ENCODE measurements around the gene STK25. TPM values are rescaled to one million over a fixed set of nuclear protein-coding genes. Genes with fewer than 3 reads are reported as not detected.

The STK25 gene
- total and polyA plus RNA-seq, 2 experiments from 2014 or later, result 125 to 304 TPM

DNA sequence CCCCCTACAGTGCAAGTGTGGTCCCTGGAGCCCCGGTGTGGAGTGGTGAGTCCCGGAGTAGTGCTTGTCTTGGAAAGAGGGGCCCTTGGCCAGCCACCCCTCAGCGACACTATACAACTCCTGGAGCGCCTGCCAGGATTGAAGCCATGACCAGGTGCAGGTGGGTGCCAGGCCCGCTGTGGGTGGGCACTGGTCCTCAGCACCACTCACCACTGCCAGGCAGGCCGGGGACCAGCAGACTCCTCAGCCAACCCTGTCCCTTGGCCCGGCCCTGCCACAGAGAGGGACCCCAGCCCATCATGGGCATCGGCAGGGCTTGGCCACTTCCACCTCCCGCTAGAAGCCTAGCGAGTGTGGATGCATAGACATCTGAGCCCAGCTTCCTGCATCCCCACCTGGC, 42.2 kb downstream of the STK25 start:
- Histone ChIP-seq H3K4me3 (no peak overlapping the region), H4K20me1 (replicated peaks; ENCODE audit: insufficient read depth) (no peaks in the 10 kb centered on the region), H3K4me1 (ENCODE audit: insufficient read depth) (no peaks in the 10 kb centered on the region), H3K9me2 (ENCODE audit: insufficient read depth) (no peaks in the 10 kb centered on the region), H3F3A (replicated peaks; ENCODE audit: low read depth) (no peaks in the 10 kb centered on the region), H3K27ac (ENCODE audit: low read depth) (no peak overlapping the region), H2AFZ (no peak overlapping the region), H3K27me3 (ENCODE audit: insufficient read depth) (no peaks in the 10 kb centered on the region), H3K36me3 (ENCODE audit: insufficient read depth) (no peaks in the 10 kb centered on the region), H3K79me2 (replicated peaks; ENCODE audit: insufficient read depth) (no peaks in the 10 kb centered on the region), H3K4me2 (no peak overlapping the region)
- Mint-ChIP-seq H3K9me3 (peaks cover 3% of the 10 kb centered on the region; the same call in 2 of the 3 replicates), H3K4me3 (no peak overlapping the region), H3K27me3 (ENCODE audit: insufficient read depth, low read depth, poor library complexity) (peaks cover 14% of the 10 kb centered on the region), H3K27ac (no peak overlapping the region), H3K4me1 (peaks cover 3% of the 10 kb centered on the region), H3K36me3 (ENCODE audit: low read depth) (no peaks in the 10 kb centered on the region)
- no peak for ATAC-seq
- TF ChIP-seq ZNF331 (CRISPR knock-in tag; IDR thresholded peaks at IDR 0.05; ENCODE audit: low read depth) (no peak), CREB1 (CRISPR knock-in tag; IDR thresholded peaks at IDR 0.05; ENCODE audit: low read depth) (no peak), EZH2phosphoT487 (IDR thresholded peaks at IDR 0.05; ENCODE audit: unreplicated experiment) (no peak), STAT1 (IDR thresholded peaks at IDR 0.05; ENCODE audit: unreplicated experiment) (no peak), POLR2AphosphoS5 (IDR thresholded peaks at IDR 0.05; ENCODE audit: low read depth) (no peak), JUNB (IDR thresholded peaks at IDR 0.05; ENCODE audit: unreplicated experiment) (no peak), ZNF114 (CRISPR knock-in tag; IDR thresholded peaks at IDR 0.05) (no peak)
- TF ChIP-seq, protein P1, sequence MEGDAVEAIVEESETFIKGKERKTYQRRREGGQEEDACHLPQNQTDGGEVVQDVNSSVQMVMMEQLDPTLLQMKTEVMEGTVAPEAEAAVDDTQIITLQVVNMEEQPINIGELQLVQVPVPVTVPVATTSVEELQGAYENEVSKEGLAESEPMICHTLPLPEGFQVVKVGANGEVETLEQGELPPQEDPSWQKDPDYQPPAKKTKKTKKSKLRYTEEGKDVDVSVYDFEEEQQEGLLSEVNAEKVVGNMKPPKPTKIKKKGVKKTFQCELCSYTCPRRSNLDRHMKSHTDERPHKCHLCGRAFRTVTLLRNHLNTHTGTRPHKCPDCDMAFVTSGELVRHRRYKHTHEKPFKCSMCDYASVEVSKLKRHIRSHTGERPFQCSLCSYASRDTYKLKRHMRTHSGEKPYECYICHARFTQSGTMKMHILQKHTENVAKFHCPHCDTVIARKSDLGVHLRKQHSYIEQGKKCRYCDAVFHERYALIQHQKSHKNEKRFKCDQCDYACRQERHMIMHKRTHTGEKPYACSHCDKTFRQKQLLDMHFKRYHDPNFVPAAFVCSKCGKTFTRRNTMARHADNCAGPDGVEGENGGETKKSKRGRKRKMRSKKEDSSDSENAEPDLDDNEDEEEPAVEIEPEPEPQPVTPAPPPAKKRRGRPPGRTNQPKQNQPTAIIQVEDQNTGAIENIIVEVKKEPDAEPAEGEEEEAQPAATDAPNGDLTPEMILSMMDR (conservative IDR thresholded peaks at IDR 0.05; ENCODE audit: low read depth in 2 of 2), result no peak
- TF ChIP-seq, protein P2, sequence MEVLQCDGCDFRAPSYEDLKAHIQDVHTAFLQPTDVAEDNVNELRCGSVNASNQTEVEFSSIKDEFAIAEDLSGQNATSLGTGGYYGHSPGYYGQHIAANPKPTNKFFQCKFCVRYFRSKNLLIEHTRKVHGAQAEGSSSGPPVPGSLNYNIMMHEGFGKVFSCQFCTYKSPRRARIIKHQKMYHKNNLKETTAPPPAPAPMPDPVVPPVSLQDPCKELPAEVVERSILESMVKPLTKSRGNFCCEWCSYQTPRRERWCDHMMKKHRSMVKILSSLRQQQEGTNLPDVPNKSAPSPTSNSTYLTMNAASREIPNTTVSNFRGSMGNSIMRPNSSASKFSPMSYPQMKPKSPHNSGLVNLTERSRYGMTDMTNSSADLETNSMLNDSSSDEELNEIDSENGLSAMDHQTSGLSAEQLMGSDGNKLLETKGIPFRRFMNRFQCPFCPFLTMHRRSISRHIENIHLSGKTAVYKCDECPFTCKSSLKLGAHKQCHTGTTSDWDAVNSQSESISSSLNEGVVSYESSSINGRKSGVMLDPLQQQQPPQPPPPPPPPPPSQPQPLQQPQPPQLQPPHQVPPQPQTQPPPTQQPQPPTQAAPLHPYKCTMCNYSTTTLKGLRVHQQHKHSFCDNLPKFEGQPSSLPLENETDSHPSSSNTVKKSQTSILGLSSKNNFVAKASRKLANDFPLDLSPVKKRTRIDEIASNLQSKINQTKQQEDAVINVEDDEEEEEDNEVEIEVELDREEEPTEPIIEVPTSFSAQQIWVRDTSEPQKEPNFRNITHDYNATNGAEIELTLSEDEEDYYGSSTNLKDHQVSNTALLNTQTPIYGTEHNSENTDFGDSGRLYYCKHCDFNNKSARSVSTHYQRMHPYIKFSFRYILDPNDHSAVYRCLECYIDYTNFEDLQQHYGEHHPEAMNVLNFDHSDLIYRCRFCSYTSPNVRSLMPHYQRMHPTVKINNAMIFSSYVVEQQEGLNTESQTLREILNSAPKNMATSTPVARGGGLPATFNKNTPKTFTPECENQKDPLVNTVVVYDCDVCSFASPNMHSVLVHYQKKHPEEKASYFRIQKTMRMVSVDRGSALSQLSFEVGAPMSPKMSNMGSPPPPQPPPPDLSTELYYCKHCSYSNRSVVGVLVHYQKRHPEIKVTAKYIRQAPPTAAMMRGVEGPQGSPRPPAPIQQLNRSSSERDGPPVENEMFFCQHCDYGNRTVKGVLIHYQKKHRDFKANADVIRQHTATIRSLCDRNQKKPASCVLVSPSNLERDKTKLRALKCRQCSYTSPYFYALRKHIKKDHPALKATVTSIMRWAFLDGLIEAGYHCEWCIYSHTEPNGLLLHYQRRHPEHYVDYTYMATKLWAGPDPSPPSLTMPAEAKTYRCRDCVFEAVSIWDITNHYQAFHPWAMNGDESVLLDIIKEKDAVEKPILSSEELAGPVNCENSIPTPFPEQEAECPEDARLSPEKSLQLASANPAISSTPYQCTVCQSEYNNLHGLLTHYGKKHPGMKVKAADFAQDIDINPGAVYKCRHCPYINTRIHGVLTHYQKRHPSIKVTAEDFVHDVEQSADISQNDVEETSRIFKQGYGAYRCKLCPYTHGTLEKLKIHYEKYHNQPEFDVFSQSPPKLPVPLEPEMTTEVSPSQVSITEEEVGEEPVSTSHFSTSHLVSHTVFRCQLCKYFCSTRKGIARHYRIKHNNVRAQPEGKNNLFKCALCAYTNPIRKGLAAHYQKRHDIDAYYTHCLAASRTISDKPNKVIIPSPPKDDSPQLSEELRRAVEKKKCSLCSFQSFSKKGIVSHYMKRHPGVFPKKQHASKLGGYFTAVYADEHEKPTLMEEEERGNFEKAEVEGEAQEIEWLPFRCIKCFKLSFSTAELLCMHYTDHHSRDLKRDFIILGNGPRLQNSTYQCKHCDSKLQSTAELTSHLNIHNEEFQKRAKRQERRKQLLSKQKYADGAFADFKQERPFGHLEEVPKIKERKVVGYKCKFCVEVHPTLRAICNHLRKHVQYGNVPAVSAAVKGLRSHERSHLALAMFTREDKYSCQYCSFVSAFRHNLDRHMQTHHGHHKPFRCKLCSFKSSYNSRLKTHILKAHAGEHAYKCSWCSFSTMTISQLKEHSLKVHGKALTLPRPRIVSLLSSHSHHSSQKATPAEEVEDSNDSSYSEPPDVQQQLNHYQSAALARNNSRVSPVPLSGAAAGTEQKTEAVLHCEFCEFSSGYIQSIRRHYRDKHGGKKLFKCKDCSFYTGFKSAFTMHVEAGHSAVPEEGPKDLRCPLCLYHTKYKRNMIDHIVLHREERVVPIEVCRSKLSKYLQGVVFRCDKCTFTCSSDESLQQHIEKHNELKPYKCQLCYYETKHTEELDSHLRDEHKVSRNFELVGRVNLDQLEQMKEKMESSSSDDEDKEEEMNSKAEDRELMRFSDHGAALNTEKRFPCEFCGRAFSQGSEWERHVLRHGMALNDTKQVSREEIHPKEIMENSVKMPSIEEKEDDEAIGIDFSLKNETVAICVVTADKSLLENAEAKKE (CRISPR knock-in tag; IDR thresholded peaks at IDR 0.05), result no peak
- TF ChIP-seq, protein P3, sequence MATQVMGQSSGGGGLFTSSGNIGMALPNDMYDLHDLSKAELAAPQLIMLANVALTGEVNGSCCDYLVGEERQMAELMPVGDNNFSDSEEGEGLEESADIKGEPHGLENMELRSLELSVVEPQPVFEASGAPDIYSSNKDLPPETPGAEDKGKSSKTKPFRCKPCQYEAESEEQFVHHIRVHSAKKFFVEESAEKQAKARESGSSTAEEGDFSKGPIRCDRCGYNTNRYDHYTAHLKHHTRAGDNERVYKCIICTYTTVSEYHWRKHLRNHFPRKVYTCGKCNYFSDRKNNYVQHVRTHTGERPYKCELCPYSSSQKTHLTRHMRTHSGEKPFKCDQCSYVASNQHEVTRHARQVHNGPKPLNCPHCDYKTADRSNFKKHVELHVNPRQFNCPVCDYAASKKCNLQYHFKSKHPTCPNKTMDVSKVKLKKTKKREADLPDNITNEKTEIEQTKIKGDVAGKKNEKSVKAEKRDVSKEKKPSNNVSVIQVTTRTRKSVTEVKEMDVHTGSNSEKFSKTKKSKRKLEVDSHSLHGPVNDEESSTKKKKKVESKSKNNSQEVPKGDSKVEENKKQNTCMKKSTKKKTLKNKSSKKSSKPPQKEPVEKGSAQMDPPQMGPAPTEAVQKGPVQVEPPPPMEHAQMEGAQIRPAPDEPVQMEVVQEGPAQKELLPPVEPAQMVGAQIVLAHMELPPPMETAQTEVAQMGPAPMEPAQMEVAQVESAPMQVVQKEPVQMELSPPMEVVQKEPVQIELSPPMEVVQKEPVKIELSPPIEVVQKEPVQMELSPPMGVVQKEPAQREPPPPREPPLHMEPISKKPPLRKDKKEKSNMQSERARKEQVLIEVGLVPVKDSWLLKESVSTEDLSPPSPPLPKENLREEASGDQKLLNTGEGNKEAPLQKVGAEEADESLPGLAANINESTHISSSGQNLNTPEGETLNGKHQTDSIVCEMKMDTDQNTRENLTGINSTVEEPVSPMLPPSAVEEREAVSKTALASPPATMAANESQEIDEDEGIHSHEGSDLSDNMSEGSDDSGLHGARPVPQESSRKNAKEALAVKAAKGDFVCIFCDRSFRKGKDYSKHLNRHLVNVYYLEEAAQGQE (IDR thresholded peaks at IDR 0.05; ENCODE audit: unreplicated experiment), result no peak
- TF ChIP-seq, protein P4, sequence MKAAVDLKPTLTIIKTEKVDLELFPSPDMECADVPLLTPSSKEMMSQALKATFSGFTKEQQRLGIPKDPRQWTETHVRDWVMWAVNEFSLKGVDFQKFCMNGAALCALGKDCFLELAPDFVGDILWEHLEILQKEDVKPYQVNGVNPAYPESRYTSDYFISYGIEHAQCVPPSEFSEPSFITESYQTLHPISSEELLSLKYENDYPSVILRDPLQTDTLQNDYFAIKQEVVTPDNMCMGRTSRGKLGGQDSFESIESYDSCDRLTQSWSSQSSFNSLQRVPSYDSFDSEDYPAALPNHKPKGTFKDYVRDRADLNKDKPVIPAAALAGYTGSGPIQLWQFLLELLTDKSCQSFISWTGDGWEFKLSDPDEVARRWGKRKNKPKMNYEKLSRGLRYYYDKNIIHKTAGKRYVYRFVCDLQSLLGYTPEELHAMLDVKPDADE (IDR thresholded peaks at IDR 0.05), result no peak
- no peak for DNase-seq (ENCODE audit: low spot score)
